T-helper 1 cell treated with Interleukin-12 subunit alpha and Interleukin-12 subunit beta and Interleukin-4 antibody, amounts not matched to agents 30 μg/mL and 1 μg/mL, for 36 hours (primary cell): ENCODE results near the gene FBXO39.
"Not testable (repeated sequence)": the region's sequence is repeated elsewhere in the genome, so short reads cannot be mapped to it uniquely, and the experiment has no call there.

ENCODE experiments used
- H3K27ac Mint-ChIP-seq: one replicate; pipeline ENCODE4 v1.8.0; 2021; ENCODE audit warnings: mild to moderate bottlenecking, mixed read lengths
- H3K27me3 Mint-ChIP-seq: one replicate; pipeline ENCODE4 v1.8.0; 2021; ENCODE audit warnings: low read depth, mixed read lengths
- H3K36me3 Mint-ChIP-seq: one replicate; pipeline ENCODE4 v1.8.0; 2021; ENCODE audit warnings: low read depth, mixed read lengths
- H3K4me1 Mint-ChIP-seq: one replicate; pipeline ENCODE4 v1.8.0; 2021; ENCODE audit warnings: low read depth, mixed read lengths
- H3K4me3 Mint-ChIP-seq: one replicate; pipeline ENCODE4 v1.8.0; 2021; ENCODE audit warnings: mild to moderate bottlenecking, moderate library complexity, mixed read lengths
- H3K9me3 Mint-ChIP-seq: one replicate; pipeline ENCODE4 v1.8.0; 2021; ENCODE audit warnings: mixed read lengths

Gene FBXO39

DNA sequence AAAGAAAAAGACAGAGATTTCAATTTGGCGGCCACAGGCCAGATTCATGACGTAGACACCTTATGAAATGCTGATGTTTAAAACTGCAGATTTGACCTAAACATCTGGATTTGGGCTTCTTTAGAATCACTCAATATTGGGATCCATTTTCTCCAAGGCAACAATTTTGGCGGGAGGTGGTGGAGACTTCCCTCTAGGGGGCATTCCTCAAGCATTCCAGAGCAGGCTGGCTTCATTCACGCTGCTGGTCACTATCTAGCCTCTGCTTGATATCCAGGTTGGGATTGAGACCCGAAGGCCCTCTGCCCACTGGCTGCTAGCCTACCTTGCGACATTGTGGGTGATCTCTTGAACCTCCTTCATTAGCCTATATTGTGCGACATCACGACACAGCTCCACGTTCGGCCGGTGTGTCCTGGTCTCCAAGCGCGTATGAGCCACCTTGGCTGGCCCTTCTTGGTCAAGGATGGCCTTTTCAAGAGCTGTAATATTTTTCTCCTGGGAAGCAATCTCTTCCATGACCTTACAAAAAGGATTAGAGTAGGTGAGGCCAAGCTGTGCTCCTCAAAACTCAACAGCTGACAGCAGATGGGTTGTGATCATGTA lies 24.5 kb downstream of the FBXO39 start:
- H3K27me3 Mint-ChIP-seq, result peaks cover 4% of the 10 kb centered on the region
- H3K27ac Mint-ChIP-seq, result no peak overlapping the region
- no peaks in the 10 kb centered on the region for H3K9me3 Mint-ChIP-seq
- no peaks in the 10 kb centered on the region for H3K4me1 Mint-ChIP-seq
- H3K4me3 Mint-ChIP-seq, result no peak overlapping the region
- H3K36me3 Mint-ChIP-seq, result no peaks in the 10 kb centered on the region

DNA sequence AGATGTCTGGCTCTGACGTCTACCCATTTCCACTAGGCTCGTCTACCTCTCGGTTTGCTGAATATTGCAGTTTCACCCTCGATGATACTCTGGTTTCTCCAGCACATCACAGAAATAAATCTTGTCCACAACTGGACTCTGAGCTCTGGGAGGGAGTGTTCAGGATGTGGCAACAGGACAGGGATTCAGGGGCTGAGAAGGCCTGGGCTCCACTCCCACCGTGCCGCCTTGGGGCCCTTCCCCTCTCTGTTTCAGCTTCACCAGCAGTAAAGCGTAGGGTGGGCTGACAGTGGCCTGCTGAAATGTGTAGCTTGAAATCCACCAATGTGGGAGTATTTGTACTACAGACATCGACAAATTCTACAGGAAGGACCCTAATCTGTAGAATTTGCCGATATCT lies 35.5 kb downstream of the FBXO39 start:
- no peaks in the 10 kb centered on the region for H3K36me3 Mint-ChIP-seq
- H3K27me3 Mint-ChIP-seq, result peaks cover 10% of the 10 kb centered on the region

DNA sequence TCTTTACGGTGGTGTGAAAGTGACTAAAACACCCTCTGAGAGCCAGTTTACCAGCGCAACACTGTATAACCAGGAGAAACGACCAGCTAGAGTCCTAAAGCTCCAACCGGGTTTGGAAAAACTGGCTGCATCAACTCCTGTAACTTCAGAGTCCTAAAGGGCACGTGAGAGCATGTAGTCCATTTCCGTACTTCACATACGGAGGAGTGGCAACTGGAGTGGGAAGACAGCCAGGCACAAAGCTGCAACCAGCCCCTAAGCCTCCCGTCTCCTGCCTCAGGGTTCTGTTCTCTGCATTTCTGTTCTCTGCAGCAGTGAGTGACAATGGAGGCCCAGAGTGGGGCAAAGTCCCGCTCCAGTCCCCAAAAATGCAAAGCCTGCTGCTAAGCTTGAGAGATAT lies 36.3 kb downstream of the FBXO39 start:
- H3K27me3 Mint-ChIP-seq, result peaks cover 10% of the 10 kb centered on the region
- no peak overlapping the region for H3K4me3 Mint-ChIP-seq
- no peaks in the 10 kb centered on the region for H3K36me3 Mint-ChIP-seq
- no peaks in the 10 kb centered on the region for H3K4me1 Mint-ChIP-seq
- H3K27ac Mint-ChIP-seq, result no peak overlapping the region
- no peaks in the 10 kb centered on the region for H3K9me3 Mint-ChIP-seq

More for the DNA sequence above, 35.5 kb downstream of the FBXO39 start:
- H3K4me3 Mint-ChIP-seq, result no peak overlapping the region
- H3K27ac Mint-ChIP-seq, result no peak overlapping the region
- no peaks in the 10 kb centered on the region for H3K9me3 Mint-ChIP-seq
- H3K4me1 Mint-ChIP-seq, result no peaks in the 10 kb centered on the region

DNA sequence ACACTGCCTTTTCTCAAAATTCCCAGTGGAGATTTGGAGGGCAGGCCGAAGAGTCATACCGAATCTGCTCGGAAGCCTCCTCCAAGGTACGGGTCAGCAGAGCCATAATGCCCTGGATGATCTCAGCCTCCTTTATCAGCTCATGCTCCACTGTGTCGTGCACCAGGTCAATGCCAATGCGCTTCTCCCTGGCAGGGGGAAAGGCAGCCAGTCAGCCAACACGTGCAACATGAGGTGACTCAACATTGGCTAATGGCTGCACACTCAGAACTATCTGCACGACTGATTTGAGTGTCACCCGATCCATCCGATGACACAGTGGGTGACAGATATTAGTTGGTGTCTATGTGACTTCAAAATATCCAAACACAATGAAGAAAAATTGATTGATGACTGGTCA lies 39.8 kb downstream of the FBXO39 start:
- Mint-ChIP-seq H3K4me1 (no peaks in the 10 kb centered on the region), H3K4me3 (no peak overlapping the region), H3K27ac (no peak overlapping the region), H3K27me3 (peaks cover 28% of the 10 kb centered on the region), H3K36me3 (no peaks in the 10 kb centered on the region), H3K9me3 (no peaks in the 10 kb centered on the region)

DNA sequence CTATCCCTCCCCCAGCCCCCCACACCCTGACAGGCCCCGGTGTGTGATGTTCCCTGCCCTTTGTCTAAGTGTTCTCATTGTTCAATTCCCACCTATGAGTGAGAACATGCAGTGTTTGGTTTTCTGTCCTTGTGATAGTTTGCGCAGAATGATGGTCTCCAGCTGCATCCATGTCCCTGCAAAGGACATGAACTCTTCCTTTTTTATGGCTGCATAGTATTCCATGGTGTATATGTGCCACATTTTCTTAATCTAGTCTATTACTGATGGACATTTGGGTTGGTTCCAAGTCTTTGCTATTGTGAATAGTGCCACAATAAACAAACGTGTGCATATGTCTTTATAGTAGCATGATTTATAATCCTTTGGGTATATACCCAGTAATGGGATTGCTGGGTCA lies 40.4 kb downstream of the FBXO39 start:
- not testable (repeated sequence) for H3K9me3 Mint-ChIP-seq, H3K4me1 Mint-ChIP-seq, H3K36me3 Mint-ChIP-seq, H3K4me3 Mint-ChIP-seq, H3K27ac Mint-ChIP-seq
- peaks cover 31% of the 10 kb centered on the region for H3K27me3 Mint-ChIP-seq

DNA sequence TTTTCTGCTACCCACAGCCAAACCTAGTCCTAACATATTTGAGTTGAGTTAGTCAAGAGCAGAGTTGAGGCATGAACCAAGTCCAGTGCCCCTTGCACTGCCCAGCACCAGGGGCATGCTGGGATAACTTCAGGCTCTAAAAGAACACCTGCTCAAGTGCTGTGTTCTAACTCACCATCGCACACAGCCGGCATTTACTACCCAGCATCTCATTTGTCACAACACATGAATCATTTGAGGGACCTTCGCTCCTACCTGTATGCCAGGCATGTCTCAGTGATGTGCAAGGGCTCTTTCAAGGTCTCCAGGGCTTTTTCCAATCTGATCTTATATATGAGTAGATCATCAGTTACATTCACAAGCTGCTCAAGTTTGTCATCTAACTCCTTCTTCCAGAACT lies 42.9 kb downstream of the FBXO39 start:
- Mint-ChIP-seq H3K9me3 (no peaks in the 10 kb centered on the region), H3K4me3 (no peak overlapping the region), H3K4me1 (no peaks in the 10 kb centered on the region), H3K27me3 (peaks cover 38% of the 10 kb centered on the region), H3K36me3 (no peaks in the 10 kb centered on the region), H3K27ac (no peak overlapping the region)

DNA sequence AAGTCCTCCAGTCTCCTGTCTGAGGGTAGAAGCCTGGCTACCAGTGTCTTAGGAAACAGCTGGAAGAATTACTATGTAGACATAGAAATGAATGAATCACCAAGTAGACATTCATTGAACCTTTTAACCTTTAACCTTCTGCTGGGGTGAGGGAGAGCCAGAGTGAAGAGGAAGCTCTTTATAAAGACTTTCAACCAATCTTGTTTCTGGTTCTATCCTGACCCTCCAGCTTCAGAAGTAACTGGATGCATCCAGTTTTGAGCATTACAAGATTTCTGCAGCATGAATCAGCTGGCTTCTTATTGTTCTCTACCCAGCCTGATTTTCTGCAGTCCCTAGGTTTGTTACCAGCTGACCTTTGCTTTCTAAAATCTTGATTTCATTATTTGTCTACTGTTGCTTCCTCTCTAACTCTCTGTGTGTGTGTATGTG lies 47.0 kb downstream of the FBXO39 start:
- Mint-ChIP-seq H3K27me3 (peaks cover 51% of the 10 kb centered on the region), H3K4me3 (no peak overlapping the region), H3K4me1 (no peaks in the 10 kb centered on the region), H3K27ac (no peak overlapping the region), H3K9me3 (no peaks in the 10 kb centered on the region), H3K36me3 (no peaks in the 10 kb centered on the region)

DNA sequence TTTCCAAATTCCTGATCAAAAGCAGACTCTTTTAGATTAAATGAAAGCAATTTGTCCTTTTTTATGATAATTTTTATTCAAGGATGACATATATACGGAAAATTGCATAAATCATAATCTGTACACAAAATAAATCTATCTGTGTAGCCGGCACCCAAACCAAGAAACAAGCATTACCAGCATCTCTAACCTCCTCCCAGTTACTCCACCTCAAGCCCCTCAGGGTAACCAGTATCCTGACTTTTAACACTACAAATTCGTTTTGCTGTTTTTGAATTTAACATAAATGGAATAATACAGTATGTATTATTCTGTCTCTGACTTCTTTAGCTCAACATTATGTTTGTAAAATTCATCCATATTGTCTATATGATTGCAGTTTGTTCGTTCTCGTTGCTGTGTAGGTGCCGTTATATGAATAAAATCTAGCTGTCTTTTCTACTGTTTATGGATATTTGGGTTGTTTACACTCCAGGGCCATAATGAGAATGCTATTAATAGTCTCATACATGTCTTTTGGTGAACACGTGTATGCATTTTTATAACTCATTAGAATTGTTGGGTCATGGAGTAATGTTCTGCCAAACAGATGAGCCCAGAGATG lies 54.5 kb downstream of the FBXO39 start:
- H3K4me3 Mint-ChIP-seq, result no peak overlapping the region
- H3K4me1 Mint-ChIP-seq, result peaks cover 9% of the 10 kb centered on the region
- H3K27me3 Mint-ChIP-seq, result peaks cover 68% of the 10 kb centered on the region
- H3K9me3 Mint-ChIP-seq, result no peaks in the 10 kb centered on the region
- no peak overlapping the region for H3K27ac Mint-ChIP-seq
- no peaks in the 10 kb centered on the region for H3K36me3 Mint-ChIP-seq

DNA sequence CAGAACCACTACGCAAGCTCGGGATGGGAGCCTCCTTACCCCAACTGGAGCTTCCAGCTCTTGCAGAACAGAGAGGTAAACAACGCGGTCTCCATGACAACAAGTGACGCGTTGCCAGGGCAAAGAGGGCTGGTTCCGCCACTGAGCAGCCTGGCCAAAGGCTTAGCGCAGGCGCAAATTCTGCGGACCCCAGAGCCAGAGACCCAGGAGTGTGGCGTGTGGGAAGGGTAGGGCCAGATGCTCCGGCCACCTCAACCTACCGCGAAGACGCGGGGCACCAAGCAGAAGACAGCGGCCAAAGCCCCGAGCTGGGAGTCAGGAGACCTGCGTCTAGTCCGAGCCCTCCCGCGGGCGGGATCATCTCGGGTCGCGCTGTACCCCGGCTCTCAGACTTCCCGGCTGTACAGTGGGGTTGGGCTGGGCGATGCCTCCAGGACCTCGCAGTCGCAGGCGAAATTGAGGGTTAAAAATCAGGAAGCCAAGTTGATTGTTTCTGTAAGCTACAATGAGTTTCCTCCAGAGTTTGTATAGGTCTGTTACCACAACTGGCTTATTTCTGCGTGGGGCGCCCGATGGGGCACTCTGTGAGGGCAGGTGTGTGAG lies 55.7 kb downstream of the FBXO39 start, which contains the start of gene TEKT1:
TSS of gene TEKT1 (minus strand) at position 69 of the 603 bp plus-strand sequence. CDS start 1,353 bp downstream, outside the sequence.
- H3K36me3 Mint-ChIP-seq, result no peaks in the 10 kb centered on the region
- H3K9me3 Mint-ChIP-seq, result no peaks in the 10 kb centered on the region
- H3K27me3 Mint-ChIP-seq, result peaks cover 74% of the 10 kb centered on the region
- H3K4me3 Mint-ChIP-seq, result peak within 1 kb of the TSS; percentile 77
- H3K4me1 Mint-ChIP-seq, result peaks cover 9% of the 10 kb centered on the region
- no peak within 1 kb of the TSS for H3K27ac Mint-ChIP-seq
